HG02840 (cell line): ENCODE results near the gene ATP5PF.
"Not testable (repeated sequence)": the region's sequence is repeated elsewhere in the genome, so short reads cannot be mapped to it uniquely, and the experiment has no call there.

Experiments used
- ATAC-seq: cut with Tn5 transposase; IDR thresholded peaks from one replicate; pipeline ENCODE4 v1.9.1; 2021; ENCODE audit warnings: mild to moderate bottlenecking, moderate library complexity, moderate number of reproducible peaks; ENCODE audit not compliant: unreplicated experiment, low FRiP score

The ATP5PF gene

DNA sequence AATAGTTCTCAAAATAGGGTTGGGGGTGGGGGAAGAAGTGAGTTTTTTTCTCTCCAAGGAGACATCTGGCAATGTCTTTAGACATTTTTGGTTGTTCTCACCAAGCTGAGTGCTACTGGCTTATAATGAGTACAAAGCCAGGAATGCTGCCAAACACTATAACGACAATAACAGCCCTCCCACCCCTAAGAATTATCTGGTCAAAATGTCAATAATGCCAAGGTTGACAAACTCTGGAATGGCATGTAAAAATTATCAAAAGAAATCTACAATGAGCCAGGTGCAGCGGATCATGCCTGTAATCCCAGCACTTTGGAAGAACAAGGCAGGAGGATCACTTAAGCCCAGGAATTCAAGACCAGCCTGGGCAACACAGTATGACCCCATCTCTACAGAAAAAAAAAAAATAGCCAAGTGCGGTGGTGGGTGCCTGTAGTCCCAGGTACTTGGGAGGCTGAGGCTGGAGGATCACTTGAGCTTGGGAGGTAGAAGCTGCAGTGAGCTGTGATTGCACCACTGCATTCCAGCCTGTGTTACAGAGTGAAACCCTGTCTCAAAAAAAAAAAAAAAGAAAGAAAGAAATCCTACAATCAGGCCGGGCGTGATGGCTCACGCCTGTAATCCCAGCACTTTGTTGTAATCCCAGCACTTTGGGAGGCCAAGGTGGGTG, 2.5 kb downstream of the ATP5PF start:
- no peak for ATAC-seq

DNA sequence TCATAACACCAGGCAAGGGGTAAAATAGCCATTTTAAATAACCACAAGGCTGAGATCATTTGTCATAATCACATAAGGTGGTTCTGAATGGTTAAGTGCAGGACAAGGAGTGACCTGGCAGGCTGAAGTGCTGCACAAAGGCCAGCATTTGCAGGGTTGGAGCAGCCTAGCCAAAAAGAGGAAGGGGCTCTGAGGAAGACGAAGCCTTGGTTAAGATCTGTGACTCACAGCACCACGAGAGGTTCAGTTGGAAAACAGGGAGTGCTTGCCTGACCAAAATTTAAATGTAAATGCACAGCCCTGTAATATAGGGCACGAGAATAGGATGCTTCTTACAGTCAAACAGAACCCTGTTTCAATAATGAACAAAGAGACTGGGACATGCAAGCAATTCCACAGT, 12.1 kb downstream of the ATP5PF start:
- ATAC-seq = no peak

DNA sequence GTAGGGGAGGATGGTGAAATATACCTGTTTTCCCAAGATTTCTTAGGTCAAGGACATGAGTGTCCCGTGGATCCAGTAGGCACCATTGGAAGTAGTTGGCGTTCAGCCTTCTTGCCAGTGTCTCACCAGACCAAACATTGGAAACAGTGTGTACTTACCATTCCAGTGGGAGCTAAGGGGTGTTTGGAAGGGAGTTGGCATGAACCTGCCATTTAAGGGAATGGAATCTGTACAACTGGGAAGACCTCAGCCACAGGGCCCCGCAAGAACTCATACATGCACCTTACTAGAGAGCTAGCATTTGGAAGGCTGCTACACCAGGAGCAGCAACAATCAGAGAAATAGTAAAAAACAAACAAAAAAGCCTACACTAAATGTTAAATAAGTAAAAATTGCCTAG, 12.7 kb downstream of the ATP5PF start:
- ATAC-seq = no peak

DNA sequence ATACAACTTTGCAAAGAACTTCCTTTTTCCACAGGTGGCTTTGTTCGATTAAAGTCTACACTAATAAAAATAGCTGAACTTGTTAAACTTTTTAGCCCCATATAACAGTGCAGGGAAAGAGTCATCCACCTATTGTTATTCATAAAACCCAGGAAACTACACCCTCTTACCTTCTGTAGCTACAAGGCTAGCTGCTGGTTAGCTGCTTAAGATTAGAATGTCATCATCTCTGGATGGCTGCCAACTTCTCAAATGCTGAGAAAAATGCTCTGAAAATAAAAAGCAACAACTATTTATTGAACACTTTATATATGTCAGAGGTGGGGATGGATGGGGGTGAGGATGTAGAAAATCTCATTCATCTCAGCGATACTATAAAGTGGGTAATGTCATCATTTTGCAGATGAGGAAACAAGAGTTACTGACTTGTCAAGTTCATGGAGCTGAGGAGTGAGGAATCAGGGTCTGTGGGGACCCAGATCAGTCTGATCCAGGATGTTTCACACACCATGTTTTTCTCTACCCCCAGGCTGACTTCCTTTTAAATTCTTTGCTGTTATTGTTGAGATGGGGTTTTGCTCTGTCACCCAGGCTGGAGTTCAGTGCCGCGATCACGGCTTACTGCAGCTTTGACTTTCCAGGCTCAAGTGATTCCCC, 17.1 kb downstream of the ATP5PF start:
- ATAC-seq = no peak

DNA sequence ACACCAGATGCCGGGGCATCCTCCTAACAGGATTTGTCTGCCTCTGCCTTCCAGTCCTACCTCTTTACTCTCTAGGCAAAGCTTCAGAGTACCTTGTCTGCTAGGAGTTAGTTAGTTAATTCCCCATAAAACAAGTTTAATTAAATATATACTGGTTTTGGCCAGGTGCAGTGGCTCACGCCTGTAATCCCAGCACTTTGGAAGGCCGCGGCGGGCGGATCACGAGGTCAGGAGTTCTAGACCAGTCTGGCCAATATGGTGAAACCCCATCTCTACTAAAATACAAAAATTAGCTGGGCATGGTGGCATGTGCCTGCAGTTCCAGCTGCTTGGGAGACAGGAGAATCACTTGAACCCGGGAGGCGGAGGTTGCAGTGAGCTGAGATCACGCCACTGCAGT, 20.6 kb downstream of the ATP5PF start:
- not testable (repeated sequence) for ATAC-seq

DNA sequence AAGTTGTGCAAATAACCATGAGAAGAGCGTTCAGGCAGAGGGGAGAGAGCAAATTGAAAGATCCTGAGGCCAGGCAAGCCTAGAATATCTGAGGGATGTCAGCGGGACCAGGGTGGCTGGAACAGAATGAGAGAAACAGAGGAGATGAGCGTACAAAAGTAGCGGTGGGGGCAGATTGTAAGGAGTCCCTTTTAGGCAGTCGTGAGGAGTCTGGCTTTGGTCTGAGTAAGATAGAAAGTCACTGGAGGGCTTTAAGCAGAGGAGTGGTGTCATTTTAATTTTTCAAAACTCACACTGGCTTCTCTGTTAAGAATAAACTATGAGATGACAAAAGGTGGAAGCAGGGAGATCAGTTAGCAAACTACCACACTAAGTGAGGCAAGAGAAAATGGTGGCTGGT, 24.2 kb downstream of the ATP5PF start:
- no peak for ATAC-seq

DNA sequence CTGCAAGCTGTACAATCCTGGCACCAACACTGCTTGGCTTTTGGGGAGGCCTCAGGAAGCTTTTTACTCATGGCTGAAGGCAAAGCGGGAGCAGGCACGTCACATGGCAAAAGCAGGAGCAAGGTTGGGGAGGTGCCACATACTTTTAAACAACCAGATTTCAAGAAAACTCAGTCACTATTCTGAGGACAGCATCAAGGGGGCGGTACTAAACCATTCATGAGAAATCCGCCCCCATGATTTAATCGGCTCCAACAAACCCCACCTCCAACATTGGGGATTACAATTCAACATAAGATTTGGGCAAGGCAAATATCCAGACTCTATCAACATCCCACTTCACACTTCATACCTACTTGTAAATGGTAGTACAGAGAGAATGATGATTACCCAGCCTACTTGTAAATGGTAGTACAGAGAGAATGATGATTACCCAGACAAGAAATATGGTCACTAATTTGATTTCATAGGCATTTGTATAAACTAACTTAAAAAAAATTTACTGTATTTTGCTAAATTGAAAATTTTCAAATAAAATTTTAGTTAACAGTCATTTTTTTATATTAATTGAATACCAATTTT, 24.9 kb downstream of the ATP5PF start:
- ATAC-seq = no peak

DNA sequence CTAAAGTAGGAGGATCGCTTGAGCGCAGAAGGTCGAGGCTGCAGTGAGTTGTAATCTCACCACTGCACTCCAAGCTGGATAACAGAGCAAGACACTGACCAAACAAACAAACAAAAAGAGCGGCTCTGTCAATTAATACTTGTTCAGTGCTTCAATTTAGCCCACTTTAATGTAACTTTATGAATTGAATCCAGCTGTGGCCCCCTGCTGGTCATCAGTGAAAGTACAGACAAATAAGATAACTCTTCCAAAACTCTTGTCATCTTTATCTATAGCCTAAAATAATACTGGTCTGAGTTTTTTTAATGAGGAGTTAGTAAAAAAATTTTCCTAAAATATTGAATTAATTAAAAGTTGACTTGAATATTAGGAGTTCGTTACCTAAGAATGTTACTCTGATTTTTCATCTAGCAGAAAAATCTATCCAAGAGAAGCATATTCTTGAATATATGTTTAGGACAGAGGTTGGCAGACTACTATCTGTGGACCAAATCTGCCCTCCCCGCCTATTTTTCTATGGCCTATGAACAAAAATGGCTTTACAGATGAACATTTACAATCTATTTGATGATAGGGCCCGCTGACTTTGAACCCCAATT, 26.1 kb downstream of the ATP5PF start:
- no peak for ATAC-seq

DNA sequence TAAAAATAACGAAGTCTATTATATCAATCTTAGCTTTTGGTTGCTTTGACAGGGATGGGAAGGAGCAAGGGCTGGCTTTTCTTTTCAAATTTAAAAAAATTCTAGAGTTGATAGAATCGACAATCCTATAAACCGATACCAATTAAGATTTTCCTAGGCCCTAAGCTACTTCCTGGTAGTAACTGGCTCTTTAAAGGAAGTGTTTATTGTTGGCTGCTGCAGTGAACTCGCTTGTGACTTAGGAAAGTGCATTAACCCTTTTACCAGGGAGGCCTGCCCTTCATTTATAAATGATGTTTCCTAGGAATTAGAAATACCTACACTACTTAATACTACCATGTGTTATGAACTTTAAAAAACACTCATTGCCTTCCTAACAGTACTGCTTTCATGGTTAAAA, 33.2 kb downstream of the ATP5PF start:
- ATAC-seq = no peak

DNA sequence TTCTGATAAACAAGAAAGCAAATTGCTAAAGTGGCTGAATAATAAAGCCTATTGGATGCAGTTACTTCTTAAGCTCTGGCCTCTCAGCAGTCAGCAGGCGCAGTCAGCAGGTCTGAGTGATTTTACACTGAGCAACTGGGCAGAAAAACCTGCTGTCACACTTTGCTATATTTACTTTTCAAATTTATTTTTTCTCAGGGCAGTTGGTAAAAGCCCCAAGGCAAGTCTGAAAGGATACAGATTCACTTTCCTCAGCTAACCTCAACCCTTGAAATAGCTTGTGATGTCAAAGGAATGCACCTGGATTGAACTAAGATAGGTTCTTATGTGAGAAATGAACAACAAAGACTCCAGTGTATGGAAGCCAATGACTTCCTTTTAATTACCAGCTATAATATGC, 34.0 kb downstream of the ATP5PF start:
- no peak for ATAC-seq

DNA sequence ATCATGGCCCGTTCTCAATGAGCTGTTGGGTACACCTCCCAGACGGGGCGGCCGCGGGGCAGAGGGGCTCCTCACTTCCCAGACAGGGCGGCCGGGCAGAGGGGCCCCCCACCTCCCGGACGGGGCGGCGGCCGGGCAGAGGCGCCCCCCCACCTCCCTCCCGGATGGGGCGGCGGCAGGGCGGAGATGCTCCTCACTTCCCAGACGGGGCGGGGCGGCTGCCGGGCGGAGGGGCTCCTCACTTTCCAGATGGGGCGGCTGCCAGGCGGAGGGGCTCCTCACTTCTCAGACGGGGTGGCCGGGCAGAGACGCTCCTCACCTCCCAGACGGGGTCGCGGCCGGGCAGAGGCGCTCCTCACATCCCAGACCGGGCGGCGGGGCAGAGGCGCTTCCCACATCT, 39.2 kb downstream of the ATP5PF start:
- not testable (repeated sequence) for ATAC-seq

DNA sequence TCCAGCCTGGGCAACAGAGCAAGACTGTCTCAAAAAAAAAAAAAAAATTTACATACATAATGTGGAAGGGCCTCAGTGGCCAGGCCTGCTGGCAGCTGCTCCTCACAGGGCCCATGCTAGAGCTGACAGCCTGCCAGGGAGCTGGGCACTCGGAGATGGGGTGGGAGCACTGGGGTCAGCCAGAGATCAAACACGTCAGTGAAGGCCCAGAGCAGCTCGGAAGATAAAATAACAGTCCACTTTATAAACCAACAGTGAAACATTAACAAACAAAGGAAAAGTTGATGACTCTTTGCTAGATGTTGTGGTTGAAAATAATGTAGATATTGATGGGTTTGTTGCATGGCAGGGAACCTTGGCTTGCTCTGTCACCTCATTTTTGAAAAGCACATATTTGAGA, 42.7 kb downstream of the ATP5PF start:
- ATAC-seq = no peak

DNA sequence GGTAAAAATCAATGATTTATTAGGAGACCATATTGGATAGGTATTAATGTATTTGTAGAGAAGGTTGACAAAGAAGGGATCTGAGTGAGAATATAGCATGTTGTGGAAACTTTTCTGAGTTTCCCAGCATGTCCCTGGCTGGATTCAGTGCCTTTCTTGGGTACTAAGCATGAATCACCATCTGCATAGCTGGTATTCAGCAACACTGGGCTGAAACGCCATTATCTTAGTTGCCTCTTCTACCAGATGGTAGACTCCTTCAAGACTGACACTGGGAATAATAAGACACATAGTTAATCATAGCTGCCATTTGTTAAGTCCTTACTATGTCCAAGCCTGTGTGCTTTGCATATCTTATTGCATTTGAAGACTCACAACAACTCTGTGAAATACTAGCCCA, 45.5 kb downstream of the ATP5PF start:
- ATAC-seq = no peak

DNA sequence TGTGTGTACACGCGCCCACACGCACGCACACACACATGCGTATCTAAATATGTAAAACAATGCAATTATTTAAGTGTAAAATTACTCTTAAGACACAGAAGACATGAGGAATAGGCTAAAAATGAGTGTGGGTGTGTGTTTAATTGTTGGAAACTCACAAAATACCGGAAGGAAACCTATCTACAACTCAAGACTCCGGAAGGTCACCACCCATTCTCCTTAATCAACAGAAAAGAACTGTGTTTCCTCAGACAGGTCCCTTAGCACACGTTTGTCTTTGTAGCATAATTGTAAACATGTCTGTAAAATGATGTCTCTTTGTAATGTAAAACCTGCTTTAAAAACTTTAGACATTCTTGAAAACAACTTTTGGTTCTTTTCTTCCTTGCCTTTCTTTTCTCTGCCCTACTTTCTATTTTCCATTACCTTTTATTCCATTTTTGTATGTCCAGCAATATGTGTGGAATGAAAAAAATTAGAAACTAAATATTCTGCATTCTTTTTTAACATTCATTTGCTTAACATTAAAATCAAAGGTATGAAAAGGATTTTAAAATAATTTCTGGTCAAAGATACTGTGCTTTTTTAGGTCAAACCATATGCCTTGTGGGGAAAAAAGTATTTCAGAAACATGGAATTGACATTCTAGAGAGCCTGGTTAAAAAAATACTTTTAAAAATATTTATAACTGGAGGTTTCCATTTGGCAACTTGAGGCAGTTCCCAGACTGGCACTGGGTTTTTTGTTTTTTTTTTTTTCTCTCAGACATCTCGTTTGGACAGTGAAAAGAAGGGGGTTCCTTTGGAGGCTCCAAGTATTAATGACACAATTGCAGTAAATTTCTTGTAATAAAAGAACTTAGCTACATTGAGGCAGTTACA, 46.2 kb downstream of the ATP5PF start:
- no peak for ATAC-seq

DNA sequence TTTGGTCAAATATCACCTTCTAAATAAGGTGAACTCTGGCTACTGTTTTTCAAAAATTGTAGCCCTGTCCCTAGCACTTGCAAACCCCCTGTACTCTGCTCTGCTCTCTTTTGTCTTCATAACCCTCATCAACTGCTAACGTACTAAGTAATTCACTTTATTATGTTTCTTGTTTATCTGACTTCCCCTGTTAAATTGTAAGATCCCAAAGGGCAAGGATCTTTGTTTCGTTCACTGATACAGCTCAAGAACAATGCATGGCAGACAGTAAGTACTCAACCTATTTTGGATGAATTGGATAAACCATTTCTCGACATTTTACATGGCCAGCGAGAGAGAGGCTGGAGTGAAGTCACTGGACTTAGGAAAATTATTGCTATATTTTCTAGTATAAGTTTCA, 46.9 kb downstream of the ATP5PF start:
- no peak for ATAC-seq

DNA sequence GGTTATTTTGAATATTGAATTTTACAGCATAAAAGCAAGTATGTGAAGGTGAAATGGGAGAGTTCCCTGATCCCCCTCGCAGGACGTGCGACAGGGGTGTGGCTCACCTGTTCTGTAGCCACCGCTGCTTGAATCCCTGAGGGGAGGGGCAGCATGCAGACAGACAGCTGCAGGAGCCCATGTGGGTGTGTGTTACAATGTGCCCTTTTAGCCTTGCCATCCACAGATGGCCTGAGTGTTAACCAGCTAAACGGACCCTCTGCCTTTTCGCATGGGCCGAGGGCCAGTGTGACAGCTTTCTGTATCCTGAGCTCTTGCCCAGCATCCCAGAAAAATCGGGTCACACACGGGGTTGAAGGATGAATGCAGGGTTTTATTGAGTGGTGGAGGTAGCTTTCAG, 52.3 kb downstream of the ATP5PF start:
- ATAC-seq = no peak

DNA sequence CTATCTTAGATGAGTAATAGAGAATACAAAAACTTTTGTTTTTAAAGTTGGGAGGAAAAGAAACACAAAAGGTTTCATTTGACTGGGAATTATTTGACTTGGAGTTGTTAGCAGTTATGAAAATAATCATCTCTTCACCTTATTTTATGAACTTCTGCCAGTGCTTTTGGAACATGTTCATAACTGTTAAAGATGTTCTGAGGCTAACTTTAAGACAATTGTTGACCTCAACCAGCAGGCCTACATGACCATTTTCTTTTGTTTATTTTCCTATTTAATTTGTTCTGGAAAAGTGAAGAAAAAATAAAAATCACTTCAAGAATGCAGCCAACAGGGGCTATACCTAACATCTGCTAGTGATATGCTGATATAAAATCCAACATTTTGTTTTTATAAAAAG, 58.3 kb downstream of the ATP5PF start:
- ATAC-seq = no peak
